Urinary bladder (tissue), 4 donors: ENCODE results near the gene PTPRN2. TPM values are rescaled to one million over a fixed set of nuclear protein-coding genes. Genes with fewer than 3 reads are reported as not detected.
"Not testable (repeated sequence)": the region's sequence is repeated elsewhere in the genome, so short reads cannot be mapped to it uniquely, and the experiment has no call there.

Source experiments
- DNase-seq: peaks from one replicate; pipeline ENCODE4 v3.0.0-alpha.2; 2015; ENCODE audit errors: extremely low spot score
- H3K27ac ChIP-seq: one replicate; pipeline ENCODE4 v1.5.1; 2013; ENCODE audit warnings: low read depth, mild to moderate bottlenecking, moderate library complexity
- H3K36me3 ChIP-seq: one replicate; pipeline ENCODE4 v1.6.1; 2013; ENCODE audit warnings: mild to moderate bottlenecking, moderate library complexity; ENCODE audit not compliant: insufficient read depth
- H3K4me1 ChIP-seq: one replicate; pipeline ENCODE4 v1.6.1; 2013; ENCODE audit warnings: mild to moderate bottlenecking, moderate library complexity; ENCODE audit not compliant: insufficient read depth
- H3K4me3 ChIP-seq: one replicate; pipeline ENCODE4 v1.5.1; 2013; ENCODE audit warnings: low read depth, low read length
- WGBS: extraction: QIAGEN DNeasy Blood & Tissue Kit; methylation state at CpG from one replicate; pipeline ENCODE4 v1.1.7; 2013; 5-methylcytosine and 5-hydroxymethylcytosine counted together
- polyA plus RNA-seq: library from polyadenylated mRNA; stranded (reverse); fragments of 200-250 nt; gene quantifications from one replicate; pipeline ENCODE4 v1.2.3, GENCODE V29; 2013
- total RNA-seq: library from RNA; depleted of rRNA; stranded (reverse); fragments of >200 nt; gene quantifications from one replicate; pipeline ENCODE4 v1.2.3, GENCODE V29; 2014
- donor health status: healthy with polysubstance abuse.
- donor health status: healthy.

The PTPRN2 gene
- total and polyA plus RNA-seq, 2 donors: 2.8 to 4.4 TPM

GRCh38 chr7:158166386-158167340 is 421.0 kb downstream of the PTPRN2 start:
- DNase-seq: no peak
- Histone ChIP-seq H3K4me1 (no peaks in the 10 kb centered on the region), H3K36me3 (no peaks in the 10 kb centered on the region), H3K27ac (no peak overlapping the region), H3K4me3 (no peak overlapping the region)
- 86% methylated on average over 41 of the region's 41 CpGs for WGBS

- WGBS: 88% methylated on average over 16 of the region's 16 CpGs
- no peak for DNase-seq
- Histone ChIP-seq H3K4me1 (no peaks in the 10 kb centered on the region), H3K36me3 (no peaks in the 10 kb centered on the region), H3K27ac (no peak overlapping the region), H3K4me3 (no peak overlapping the region)
These were observed 421.9 kb downstream of the PTPRN2 start for GRCh38 chr7:158165711-158166110.

- WGBS: 53% methylated on average over 67 of the region's 67 CpGs
These were observed 423.2 kb downstream of the PTPRN2 start for GRCh38 chr7:158164101-158165095.

GRCh38 chr7:158161194-158161593 is 426.4 kb downstream of the PTPRN2 start:
- no peak overlapping the region for H3K4me3 ChIP-seq
- no peaks in the 10 kb centered on the region for H3K36me3 ChIP-seq
- WGBS: 87% methylated on average over 5 of the region's 5 CpGs
- no peak for DNase-seq
- no peaks in the 10 kb centered on the region for H3K4me1 ChIP-seq
- no peak overlapping the region for H3K27ac ChIP-seq

More at GRCh38 chr7:158164101-158165095, 423.2 kb downstream of the PTPRN2 start:
- H3K36me3 ChIP-seq: no peaks in the 10 kb centered on the region
- DNase-seq: no peak
- no peaks in the 10 kb centered on the region for H3K4me1 ChIP-seq
- H3K27ac ChIP-seq: no peak overlapping the region
- no peak overlapping the region for H3K4me3 ChIP-seq

- no peaks in the 10 kb centered on the region for H3K4me1 ChIP-seq
- H3K4me3 ChIP-seq: no peak overlapping the region
- no peak for DNase-seq
- no peak overlapping the region for H3K27ac ChIP-seq
- no peaks in the 10 kb centered on the region for H3K36me3 ChIP-seq
- 68% methylated on average over 5 of the region's 5 CpGs for WGBS
These were observed 427.4 kb downstream of the PTPRN2 start for GRCh38 chr7:158160199-158160598.

GRCh38 chr7:158157460-158157859 is 430.2 kb downstream of the PTPRN2 start:
- DNase-seq: no peak
- Histone ChIP-seq H3K4me1 (no peaks in the 10 kb centered on the region), H3K4me3 (no peak overlapping the region), H3K27ac (no peak overlapping the region), H3K36me3 (no peaks in the 10 kb centered on the region)
- WGBS: 80% methylated on average over 16 of the region's 16 CpGs

GRCh38 chr7:158151273-158151672 is 436.4 kb downstream of the PTPRN2 start:
- not testable (repeated sequence) for DNase-seq, H3K4me1 ChIP-seq, H3K36me3 ChIP-seq, H3K4me3 ChIP-seq, H3K27ac ChIP-seq
- WGBS: 74% methylated on average over 17 of the region's 17 CpGs

- Histone ChIP-seq H3K36me3 (no peaks in the 10 kb centered on the region), H3K4me1 (no peaks in the 10 kb centered on the region), H3K4me3 (no peak overlapping the region), H3K27ac (no peak overlapping the region)
- 88% methylated on average over 7 of the region's 7 CpGs for WGBS
- DNase-seq: no peak
These were observed 437.4 kb downstream of the PTPRN2 start for GRCh38 chr7:158150234-158150633.

GRCh38 chr7:158147431-158147830 is 440.2 kb downstream of the PTPRN2 start:
- H3K27ac ChIP-seq, H3K4me1 ChIP-seq, DNase-seq, H3K36me3 ChIP-seq, H3K4me3 ChIP-seq: not testable (repeated sequence)
- WGBS: 90% methylated on average over 17 of the region's 18 CpGs

GRCh38 chr7:158145370-158145769 is 442.3 kb downstream of the PTPRN2 start:
- 91% methylated on average over 13 of the region's 13 CpGs for WGBS
- no peak overlapping the region for H3K4me3 ChIP-seq
- no peaks in the 10 kb centered on the region for H3K36me3 ChIP-seq
- no peaks in the 10 kb centered on the region for H3K4me1 ChIP-seq
- DNase-seq: no peak
- H3K27ac ChIP-seq: no peak overlapping the region

- H3K36me3 ChIP-seq: no peaks in the 10 kb centered on the region
- H3K4me1 ChIP-seq: no peaks in the 10 kb centered on the region
- no peak overlapping the region for H3K27ac ChIP-seq
- no peak overlapping the region for H3K4me3 ChIP-seq
- WGBS: 90% methylated on average over 34 of the region's 34 CpGs
- no peak for DNase-seq
These were observed 444.2 kb downstream of the PTPRN2 start for GRCh38 chr7:158143196-158144120.

GRCh38 chr7:158142657-158143056 is 445.0 kb downstream of the PTPRN2 start:
- WGBS: 86% methylated on average over 12 of the region's 12 CpGs
- no peaks in the 10 kb centered on the region for H3K4me1 ChIP-seq
- no peak overlapping the region for H3K27ac ChIP-seq
- no peaks in the 10 kb centered on the region for H3K36me3 ChIP-seq
- DNase-seq: no peak
- no peak overlapping the region for H3K4me3 ChIP-seq
